ENCODE results near the gene RIMS4. TPM values are rescaled to one million over a fixed set of nuclear protein-coding genes. Genes with fewer than 3 reads are reported as not detected.

The RIMS4 gene
- total RNA-seq, 4 donors from 2014 or later: 1.2 to 2.6 (median 1.9) TPM

GRCh38 chr20:44807684-44808056, 2.7 kb downstream of the RIMS4 start:
- WGBS: 77% methylated on average over 4 of the region's 4 CpGs
- Histone ChIP-seq H3K27me3 (peaks cover 3 to 91% (median 18%) of the 10 kb centered on the region in 4 donors), H3K27ac (replicated peaks in 1 of 4) (no peak overlapping the region), H3K9me3 (peaks cover 0 to 14% (median 12%) of the 10 kb centered on the region in 4 donors), H3K4me1 (peaks cover 0 to 26% (median 19%) of the 10 kb centered on the region in 4 donors), H3K4me3 (no peak overlapping the region), H3K36me3 (no peaks in the 10 kb centered on the region)
- TF ChIP-seq POLR2AphosphoS5 (IDR thresholded peaks at IDR 0.05): no peak
- DNase-seq (ENCODE audit: extremely low spot score): no peak
- intact Hi-C loops (cut with DNase I): loop anchor here (5.0 kb wide), 1 partner anchor 60 kb away; no protein-coding TSS in a partner anchor

GRCh38 chr20:44807051-44807683, 3.2 kb downstream of the RIMS4 start:
- WGBS: 86% methylated on average over 7 of the region's 7 CpGs
- Histone ChIP-seq H3K4me3 (no peak overlapping the region), H3K9me3 (peaks cover 0 to 9% (median 7%) of the 10 kb centered on the region in 4 donors), H3K4me1 (peaks cover 0 to 26% (median 19%) of the 10 kb centered on the region in 4 donors), H3K27ac (replicated peaks in 1 of 4) (no peak overlapping the region), H3K36me3 (no peaks in the 10 kb centered on the region), H3K27me3 (peaks cover 3 to 92% (median 18%) of the 10 kb centered on the region in 4 donors)
- TF ChIP-seq CTCF (IDR thresholded peaks at IDR 0.05) (no peak), EP300 (IDR thresholded peaks at IDR 0.05) (no peak), POLR2A (IDR thresholded peaks at IDR 0.05; ENCODE audit: low read depth) (no peak), POLR2AphosphoS5 (IDR thresholded peaks at IDR 0.05) (no peak)
- intact Hi-C loops (cut with DNase I): loop anchor here (5.0 kb wide), 1 partner anchor 60 kb away; no protein-coding TSS in a partner anchor
- no peak for DNase-seq (ENCODE audit: extremely low spot score)

DNA sequence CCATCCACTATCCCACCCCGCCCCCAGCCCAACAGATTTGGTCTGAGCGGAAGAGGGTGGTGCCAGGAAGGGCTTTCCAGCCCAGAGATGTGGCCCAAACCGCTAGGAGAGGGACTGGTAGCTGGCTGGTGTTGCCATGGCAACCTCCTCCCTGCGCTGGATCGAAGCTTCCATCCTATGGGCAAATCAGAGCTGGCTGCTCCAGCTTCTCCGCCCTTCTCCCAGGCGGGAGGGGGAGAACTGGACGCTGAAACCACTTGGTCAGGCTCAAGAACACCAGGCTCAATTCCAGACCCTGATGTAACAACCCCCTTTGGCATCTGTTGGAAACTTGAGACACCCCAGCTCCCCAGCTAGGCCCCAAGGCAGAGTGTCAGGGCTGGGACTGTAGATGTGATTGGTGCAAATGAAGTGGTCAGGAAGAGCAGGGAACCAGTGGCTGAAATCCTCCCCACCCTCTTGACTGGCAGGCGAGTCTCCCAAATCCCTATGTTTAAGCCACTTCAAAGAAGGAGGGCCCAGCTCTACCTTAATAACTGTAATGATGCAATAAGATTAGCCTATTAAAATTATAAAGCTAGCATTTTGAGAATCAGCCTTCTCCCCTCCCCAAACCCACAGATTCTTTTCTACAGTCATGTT, 4.2 kb downstream of the RIMS4 start:
- peaks cover 3 to 81% (median 18%) of the 10 kb centered on the region in 4 donors for H3K27me3 ChIP-seq
- no peaks in the 10 kb centered on the region for H3K9me3 ChIP-seq
- H3K36me3 ChIP-seq: no peaks in the 10 kb centered on the region
- peaks cover 0 to 26% (median 19%) of the 10 kb centered on the region in 4 donors for H3K4me1 ChIP-seq
- TF ChIP-seq POLR2AphosphoS5 (IDR thresholded peaks at IDR 0.05): peak in 1 of 2 donors; percentile 5
- no peak for TF ChIP-seq EP300 (IDR thresholded peaks at IDR 0.05)
- no peak for TF ChIP-seq CTCF (IDR thresholded peaks at IDR 0.05)
- DNase-seq (ENCODE audit: extremely low spot score): no peak
- intact Hi-C loops (cut with DNase I): loop anchor here (5.0 kb wide), 1 partner anchor 61 kb away; no protein-coding TSS in a partner anchor
- no peak overlapping the region for H3K27ac ChIP-seq (replicated peaks in 1 of 4)
- no peak overlapping the region for H3K4me3 ChIP-seq
- 7% methylated on average over 9 of the region's 9 CpGs for WGBS

- TF ChIP-seq POLR2AphosphoS5 (IDR thresholded peaks at IDR 0.05) (no peak), POLR2A (IDR thresholded peaks at IDR 0.05; ENCODE audit: low read depth) (no peak), EP300 (IDR thresholded peaks at IDR 0.05) (no peak), CTCF (IDR thresholded peaks at IDR 0.05) (no peak)
- Histone ChIP-seq H3K27ac (replicated peaks in 1 of 4) (no peak overlapping the region), H3K4me1 (peaks cover 0 to 20% (median 15%) of the 10 kb centered on the region in 4 donors), H3K27me3 (peaks cover 3 to 75% (median 15%) of the 10 kb centered on the region in 4 donors), H3K9me3 (no peaks in the 10 kb centered on the region), H3K4me3 (no peak overlapping the region), H3K36me3 (no peaks in the 10 kb centered on the region)
- intact Hi-C loops (cut with DNase I): loop anchor here (5.0 kb wide), 1 partner anchor 62 kb away; no protein-coding TSS in a partner anchor
- DNase-seq (ENCODE audit: extremely low spot score): no peak
- 43% methylated on average over 9 of the region's 9 CpGs for WGBS
Observed at GRCh38 chr20:44805335-44805978, 4.9 kb downstream of the RIMS4 start.

DNA sequence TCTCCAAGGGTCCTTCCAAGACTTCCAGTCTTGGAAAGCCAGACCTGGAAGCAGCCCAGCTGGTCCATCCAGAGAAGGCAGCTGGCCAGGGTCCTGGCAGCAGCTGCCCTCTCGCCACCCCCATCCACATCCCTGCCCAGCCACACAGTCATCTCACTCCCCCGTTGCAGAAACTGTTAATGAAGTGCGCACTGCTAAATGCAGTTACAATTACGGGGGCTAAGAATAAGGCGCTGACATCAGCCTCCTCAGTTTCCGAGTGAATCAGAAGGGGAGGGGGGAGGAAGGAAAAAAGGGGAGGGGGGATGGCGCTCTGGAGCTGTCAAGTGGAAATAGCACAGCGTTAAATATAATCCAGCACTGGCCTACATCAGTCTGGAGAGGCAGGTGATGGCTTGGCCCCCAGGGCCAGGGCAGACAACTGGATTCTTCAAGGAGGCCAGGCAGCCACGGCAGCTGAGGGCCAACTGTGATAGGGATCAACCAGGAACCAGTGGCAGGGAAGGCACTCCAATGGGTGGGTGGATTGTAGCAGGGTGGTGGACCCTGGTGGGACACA, 6.9 kb downstream of the RIMS4 start:
- Histone ChIP-seq H3K36me3 (no peaks in the 10 kb centered on the region), H3K4me3 (no peak overlapping the region), H3K27me3 (peaks cover 0 to 58% (median 4%) of the 10 kb centered on the region in 4 donors), H3K27ac (replicated peaks in 1 of 4) (no peak overlapping the region), H3K9me3 (no peaks in the 10 kb centered on the region), H3K4me1 (peaks cover 0 to 9% (median 6%) of the 10 kb centered on the region in 4 donors)
- no peak for DNase-seq (ENCODE audit: extremely low spot score)
- WGBS: 22% methylated on average over 7 of the region's 9 CpGs
- TF ChIP-seq EP300 (IDR thresholded peaks at IDR 0.05) (no peak), CTCF (IDR thresholded peaks at IDR 0.05) (no peak), POLR2AphosphoS5 (IDR thresholded peaks at IDR 0.05) (no peak), POLR2A (IDR thresholded peaks at IDR 0.05; ENCODE audit: low read depth) (no peak)
- intact Hi-C loops (cut with DNase I): no loop called here
